GM20000 (cell line): ENCODE results near the gene PRM3.

Experiments used
- DNase-seq: peaks from one replicate; pipeline ENCODE4 v3.0.0; 2012; ENCODE audit warnings: low spot score
- CTCF ChIP-seq: IDR thresholded peaks from 2 replicates; pipeline ENCODE4 v1.5.1; 2012; ENCODE audit warnings: mild to moderate bottlenecking, control low read depth; ENCODE audit errors: extremely low read depth, missing control alignments

PRM3 gene

GRCh38 chr16:11302977-11303376 lies 29.5 kb upstream of the PRM3 start:
- TF ChIP-seq CTCF, result no peak
- DNase-seq, result no peak

GRCh38 chr16:11301645-11302501 lies 28.4 kb upstream of the PRM3 start:
- no peak for DNase-seq
- TF ChIP-seq CTCF, result no peak

- TF ChIP-seq CTCF, result no peak
These were observed 27.1 kb upstream of the PRM3 start for GRCh38 chr16:11300560-11300892.

GRCh38 chr16:11299865-11300559 lies 26.6 kb upstream of the PRM3 start:
- TF ChIP-seq CTCF, result no peak
- no peak for DNase-seq

More at GRCh38 chr16:11300560-11300892, 27.1 kb upstream of the PRM3 start:
- DNase-seq, result no peak

- DNase-seq, result peak; percentile 49
These were observed 25.6 kb upstream of the PRM3 start for GRCh38 chr16:11298950-11299547.

- DNase-seq, result no peak
- TF ChIP-seq CTCF, result no peak
These were observed 24.9 kb upstream of the PRM3 start for GRCh38 chr16:11298143-11298900.

- peak; percentile 72 for DNase-seq
- TF ChIP-seq CTCF, result no peak
These were observed 24.2 kb upstream of the PRM3 start for GRCh38 chr16:11297492-11298142.
